HepG2 (cell line): Measurements from ENCODE around the gene CBX6. TPM values are rescaled to one million over a fixed set of nuclear protein-coding genes. Genes with fewer than 3 reads are reported as not detected.

Experiments used
- ARID2 ChIP-seq: sonication (generic); formaldehyde crosslinking; IDR thresholded peaks from 2 replicates; pipeline ENCODE4 v1.8.1; 2022; ENCODE audit warnings: mild to moderate bottlenecking, missing genetic modification reagents, borderline replicate concordance
- ARID4A ChIP-seq: sonication (generic); formaldehyde crosslinking; IDR thresholded peaks from 2 replicates; pipeline ENCODE4 v1.5.0; 2020; ENCODE audit warnings: mild to moderate bottlenecking, missing genetic modification reagents, borderline replicate concordance
- FOSL2 ChIP-seq: sonication (generic); formaldehyde crosslinking; IDR thresholded peaks from 2 replicates; pipeline ENCODE4 v1.4.0; 2020; ENCODE audit warnings: missing genetic modification reagents
- IRF2 ChIP-seq: IDR thresholded peaks from 2 replicates; pipeline ENCODE4 v1.6.1; 2018; ENCODE audit warnings: missing genetic modification reagents, missing compliant biosample characterization
- NAIF1 ChIP-seq: sonication (generic); formaldehyde crosslinking; IDR thresholded peaks from 2 replicates; pipeline ENCODE4 v1.5.0; 2020; ENCODE audit warnings: mild to moderate bottlenecking, missing genetic modification reagents, borderline replicate concordance
- NCOA2 ChIP-seq: sonication (generic); formaldehyde crosslinking; IDR thresholded peaks from 2 replicates; pipeline ENCODE4 v1.8.0; 2022; ENCODE audit warnings: inconsistent platforms
- NFAT5 ChIP-seq: sonication (generic); formaldehyde crosslinking; IDR thresholded peaks from 2 replicates; pipeline ENCODE4 v1.4.0; 2020; ENCODE audit warnings: missing genetic modification reagents
- SRSF1 ChIP-seq: fragments of 200-400 bp; formaldehyde crosslinking; optimal IDR thresholded peaks from 2 replicates; pipeline ENCODE3; 2017; ENCODE audit warnings: mild to moderate bottlenecking, low read depth, low read length, moderate library complexity
- ZIK1 ChIP-seq: sonication (generic); formaldehyde crosslinking; IDR thresholded peaks from 2 replicates; pipeline ENCODE4 v1.5.0; 2020; ENCODE audit warnings: mild to moderate bottlenecking, low read depth, missing genetic modification reagents, borderline replicate concordance
- ZNF230 ChIP-seq: sonication (generic); formaldehyde crosslinking; IDR thresholded peaks from 2 replicates; pipeline ENCODE4 v1.4.0; 2020; ENCODE audit warnings: mild to moderate bottlenecking, missing genetic modification reagents
- ZNF264 ChIP-seq: sonication (generic); formaldehyde crosslinking; IDR thresholded peaks from 2 replicates; pipeline ENCODE4 v1.4.0; 2020; ENCODE audit warnings: missing genetic modification reagents
- ZNF281 ChIP-seq: sonication (generic); formaldehyde crosslinking; IDR thresholded peaks from 2 replicates; pipeline ENCODE4 v1.4.0; 2020; ENCODE audit warnings: missing genetic modification reagents, borderline replicate concordance
- ZNF296 ChIP-seq: sonication (generic); formaldehyde crosslinking; conservative IDR thresholded peaks from 2 replicates; pipeline ENCODE4 v1.5.0; 2020; ENCODE audit warnings: mild to moderate bottlenecking, missing genetic modification reagents
- ZNF326 ChIP-seq: sonication (generic); formaldehyde crosslinking; IDR thresholded peaks from 2 replicates; pipeline ENCODE4 v1.4.0; 2020; ENCODE audit warnings: missing genetic modification reagents, borderline replicate concordance
- ZNF354B ChIP-seq: sonication (generic); formaldehyde crosslinking; IDR thresholded peaks from 2 replicates; pipeline ENCODE4 v1.8.0; 2022; ENCODE audit warnings: mild to moderate bottlenecking, missing genetic modification reagents
- ZNF572 ChIP-seq: sonication (generic); formaldehyde crosslinking; IDR thresholded peaks from 2 replicates; pipeline ENCODE4 v1.5.1; 2020; ENCODE audit warnings: mild to moderate bottlenecking, missing genetic modification reagents
- ZNF580 ChIP-seq: IDR thresholded peaks from 2 replicates; pipeline ENCODE4 v1.6.1; 2016; ENCODE audit warnings: low read depth, borderline replicate concordance
- ZNF883 ChIP-seq: sonication (generic); formaldehyde crosslinking; IDR thresholded peaks from 2 replicates; pipeline ENCODE4 v1.5.1; 2020; ENCODE audit warnings: mild to moderate bottlenecking, missing genetic modification reagents; ENCODE audit errors: not compliant biosample characterization
- polyA plus RNA-seq, 8 experiments: library from polyadenylated mRNA; depleted of rRNA in 3 of 8; stranded (reverse) in 7 of 8; unstranded in 1 of 8; fragments of >200 nt; fragmentation: Illumina TruSeq in 4 of 8; extraction: Trizol in 4 of 8; gene quantifications; 2 replicates each; pipeline versions ENCODE4 v1.2.1 to v1.2.3, GENCODE V29; 2011 to 2016; ENCODE audit warnings: low read depth in 4 of 8, missing spikeins in 1 of 8, mixed read lengths in 1 of 8; ENCODE audit not compliant: insufficient read depth in 1 of 8
- total RNA-seq, 5 experiments: library from RNA; depleted of rRNA; stranded (reverse); fragments of >200 nt; fragmentation: Illumina TruSeq; extraction: Trizol; gene quantifications; 2 replicates each; pipeline ENCODE4 v1.2.3, GENCODE V29; 2016; ENCODE audit warnings: low read depth in 1 of 5

The CBX6 gene
- total and polyA plus RNA-seq, 2 of the 13 experiments (the other 11 are each of a cell fraction or from before 2014, with no cell fraction given) = 1.7 to 6.5 TPM

- peak; percentile 80; the same call in 1 of the 2 replicates for TF ChIP-seq NFAT5 (CRISPR knock-in tag)
- no peak for TF ChIP-seq ZNF354B (CRISPR knock-in tag)
- peak; percentile 90; the same call in 1 of the 2 replicates for TF ChIP-seq ZNF580 (CRISPR knock-in tag)
- TF ChIP-seq NCOA2 = peak; percentile 65
- TF ChIP-seq ZNF264 (CRISPR knock-in tag) = peak; percentile 76; the same call in 1 of the 2 replicates
- no peak for TF ChIP-seq ZNF230 (CRISPR knock-in tag)
- no peak for TF ChIP-seq SRSF1
- 0 out of 2 replicates have a peak, but pooled peaks have one; percentile 34 for TF ChIP-seq ZNF296 (CRISPR knock-in tag)
- no peak for TF ChIP-seq NAIF1 (CRISPR knock-in tag)
- TF ChIP-seq ZNF572 = no peak
- TF ChIP-seq ARID2 (CRISPR knock-in tag) = no peak
- no peak for TF ChIP-seq ZIK1 (CRISPR knock-in tag)
- TF ChIP-seq IRF2 (CRISPR knock-in tag) = peak; percentile 79
- TF ChIP-seq FOSL2 = peak; percentile 36; the same call in 1 of the 2 replicates
- TF ChIP-seq ZNF326 = no peak
- TF ChIP-seq ZNF883 (CRISPR knock-in tag) = peak; percentile 64
- TF ChIP-seq ARID4A (CRISPR knock-in tag) = peak; percentile 56; the same call in 1 of the 2 replicates
- TF ChIP-seq ZNF281 (CRISPR knock-in tag) = peak; percentile 42; the same call in 1 of the 2 replicates
These were observed 47.4 kb downstream of the CBX6 start (continued) for GRCh38 chr22:38824585-38824984.
